GM19467 (cell line): Measurements from ENCODE around the gene DAD1.
"Not testable (repeated sequence)": the region's sequence is repeated elsewhere in the genome, so short reads cannot be mapped to it uniquely, and the experiment has no call there.

Source experiments
- ATAC-seq: cut with Tn5 transposase; IDR thresholded peaks from one replicate; pipeline ENCODE4 v1.9.1; 2021; ENCODE audit warnings: mild to moderate bottlenecking, moderate library complexity; ENCODE audit not compliant: unreplicated experiment

Gene DAD1

GRCh38 chr14:22553861-22554497 lies 35.0 kb downstream of the DAD1 start:
- not testable (repeated sequence) for ATAC-seq

GRCh38 chr14:22553445-22553844 lies 35.6 kb downstream of the DAD1 start:
- ATAC-seq = no peak

- no peak for ATAC-seq
Observed at GRCh38 chr14:22552827-22553076, 36.3 kb downstream of the DAD1 start.

- ATAC-seq = no peak
Observed at GRCh38 chr14:22552001-22552826, 36.8 kb downstream of the DAD1 start.

GRCh38 chr14:22551605-22551997 lies 37.4 kb downstream of the DAD1 start:
- ATAC-seq = no peak

GRCh38 chr14:22549981-22550673 lies 38.9 kb downstream of the DAD1 start:
- ATAC-seq = peak; percentile 48

GRCh38 chr14:22549324-22549962 lies 39.6 kb downstream of the DAD1 start:
- no peak for ATAC-seq

- ATAC-seq = no peak
Observed at GRCh38 chr14:22547948-22548750, 40.9 kb downstream of the DAD1 start.

GRCh38 chr14:22547313-22547947 lies 41.6 kb downstream of the DAD1 start:
- no peak for ATAC-seq

GRCh38 chr14:22546722-22547071 lies 42.3 kb downstream of the DAD1 start:
- no peak for ATAC-seq

GRCh38 chr14:22545842-22546721 lies 42.9 kb downstream of the DAD1 start:
- no peak for ATAC-seq

- no peak for ATAC-seq
Observed at GRCh38 chr14:22544881-22545420, 44.1 kb downstream of the DAD1 start.

- ATAC-seq = no peak
Observed at GRCh38 chr14:22544406-22544805, 44.6 kb downstream of the DAD1 start.

GRCh38 chr14:22543570-22544357 lies 45.3 kb downstream of the DAD1 start:
- not testable (repeated sequence) for ATAC-seq

- ATAC-seq = no peak
Observed at GRCh38 chr14:22542360-22542759, 46.7 kb downstream of the DAD1 start.

GRCh38 chr14:22541721-22542120 lies 47.3 kb downstream of the DAD1 start:
- no peak for ATAC-seq

GRCh38 chr14:22540811-22541360 lies 48.1 kb downstream of the DAD1 start:
- no peak for ATAC-seq

- no peak for ATAC-seq
Observed at GRCh38 chr14:22540293-22540692, 48.7 kb downstream of the DAD1 start.
